Measurements from ENCODE around the gene CCDC87. TPM values are rescaled to one million over a fixed set of nuclear protein-coding genes. Genes with fewer than 3 reads are reported as not detected.

The CCDC87 gene
- total and polyA plus RNA-seq, 2 experiments from 2014 or later = 0.11 to 0.40 TPM

DNA sequence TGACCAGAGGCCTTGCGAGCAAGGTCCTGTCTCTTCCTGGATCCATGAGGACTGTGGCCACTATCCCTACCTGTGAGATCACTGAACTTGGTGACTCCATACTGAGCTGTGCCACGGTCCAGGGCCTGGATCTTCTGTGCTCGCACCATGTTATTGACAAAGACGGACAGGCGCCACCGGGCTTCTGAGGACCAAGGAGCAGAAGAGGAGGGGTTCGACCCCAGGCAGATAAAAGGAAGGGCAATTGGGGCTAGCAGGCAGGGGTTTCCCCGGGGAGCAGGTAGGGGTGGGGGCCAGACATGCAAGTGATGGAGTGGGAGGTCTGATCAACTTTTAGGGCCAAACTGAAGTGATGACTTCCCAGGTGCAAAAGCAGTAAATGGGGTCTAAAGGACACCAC, 26.6 kb downstream of the CCDC87 start:
- H3K9me3 ChIP-seq (ENCODE audit: low read depth) = no peaks in the 10 kb centered on the region
- no peak for DNase-seq
- no peak overlapping the region for H3K4me3 ChIP-seq
- no peaks in the 10 kb centered on the region for H4K20me1 ChIP-seq (ENCODE audit: insufficient read depth)
- no peak for TF ChIP-seq EZH2 (IDR thresholded peaks at IDR 0.05; ENCODE audit: insufficient read depth, poor library complexity, severe bottlenecking)
- TF ChIP-seq EZH2phosphoT487 (IDR thresholded peaks at IDR 0.05; ENCODE audit: insufficient read depth, low read depth) = no peak
- no peaks in the 10 kb centered on the region for H3K79me2 ChIP-seq (ENCODE audit: insufficient read depth)
- no peaks in the 10 kb centered on the region for H3F3A ChIP-seq (ENCODE audit: insufficient read depth)
- no peak overlapping the region for H2AFZ ChIP-seq
- in situ Hi-C loops (cut with MboI) = no loop called here
- no peaks in the 10 kb centered on the region for H3K36me3 ChIP-seq (ENCODE audit: low read depth)
- H3K9ac ChIP-seq = no peak overlapping the region
- no peaks in the 10 kb centered on the region for H3K9me2 ChIP-seq (ENCODE audit: insufficient read depth)
- WGBS, 2 experiments (ENCODE audit: low coverage in 1 of 2, low lambda C conversion rate in 2 of 2, missing lambda C conversion rate in 2 of 2) = 79 to 84% methylated on average over 7 to 8 of the region's 8 CpGs
- no peak overlapping the region for H3K4me2 ChIP-seq (ENCODE audit: unreplicated experiment)
- H3K27me3 ChIP-seq (replicated peaks; ENCODE audit: insufficient read depth) = no peaks in the 10 kb centered on the region
- H3K4me1 ChIP-seq (ENCODE audit: insufficient read depth) = no peaks in the 10 kb centered on the region
- no peak overlapping the region for H3K27ac ChIP-seq

GRCh38 chr11:66564984-66565383, 27.9 kb downstream of the CCDC87 start:
- Histone ChIP-seq H3K4me3 (no peak overlapping the region), H3K4me1 (ENCODE audit: insufficient read depth) (no peaks in the 10 kb centered on the region), H2AFZ (no peak overlapping the region), H3K27ac (no peak overlapping the region), H3K9ac (no peak overlapping the region), H3K36me3 (ENCODE audit: low read depth) (no peaks in the 10 kb centered on the region), H3K4me2 (ENCODE audit: unreplicated experiment) (no peak overlapping the region), H3F3A (ENCODE audit: insufficient read depth) (no peaks in the 10 kb centered on the region), H3K9me2 (ENCODE audit: insufficient read depth) (no peaks in the 10 kb centered on the region), H4K20me1 (ENCODE audit: insufficient read depth) (no peaks in the 10 kb centered on the region), H3K27me3 (replicated peaks; ENCODE audit: insufficient read depth) (no peaks in the 10 kb centered on the region), H3K9me3 (ENCODE audit: low read depth) (no peaks in the 10 kb centered on the region), H3K79me2 (ENCODE audit: insufficient read depth) (no peaks in the 10 kb centered on the region)
- DNase-seq = no peak
- in situ Hi-C loops (cut with MboI) = no loop called here
- 76 to 80% methylated on average over 5 of the region's 5 CpGs for whole genome bisulfite sequencing, 2 experiments (ENCODE audit: low coverage in 1 of 2, low lambda C conversion rate in 2 of 2, missing lambda C conversion rate in 2 of 2)
- TF ChIP-seq EZH2phosphoT487 (IDR thresholded peaks at IDR 0.05; ENCODE audit: insufficient read depth, low read depth) = no peak
- no peak for TF ChIP-seq EZH2 (IDR thresholded peaks at IDR 0.05; ENCODE audit: insufficient read depth, poor library complexity, severe bottlenecking)

- no peak overlapping the region for H3K9ac ChIP-seq
- H3K79me2 ChIP-seq (ENCODE audit: insufficient read depth) = no peaks in the 10 kb centered on the region
- H3K4me1 ChIP-seq (ENCODE audit: insufficient read depth) = no peaks in the 10 kb centered on the region
- no peak overlapping the region for H3K27ac ChIP-seq
- DNase-seq = no peak
- H3K9me3 ChIP-seq (ENCODE audit: low read depth) = no peaks in the 10 kb centered on the region
- no peaks in the 10 kb centered on the region for H3K9me2 ChIP-seq (ENCODE audit: insufficient read depth)
- WGBS, 2 experiments (ENCODE audit: low coverage in 1 of 2, low lambda C conversion rate in 2 of 2, missing lambda C conversion rate in 2 of 2) = 79 to 81% methylated on average over 14 of the region's 14 CpGs
- TF ChIP-seq EZH2phosphoT487 (IDR thresholded peaks at IDR 0.05; ENCODE audit: insufficient read depth, low read depth) = no peak
- no peak for TF ChIP-seq EZH2 (IDR thresholded peaks at IDR 0.05; ENCODE audit: insufficient read depth, poor library complexity, severe bottlenecking)
- no peaks in the 10 kb centered on the region for H4K20me1 ChIP-seq (ENCODE audit: insufficient read depth)
- H2AFZ ChIP-seq = no peak overlapping the region
- no peaks in the 10 kb centered on the region for H3K36me3 ChIP-seq (ENCODE audit: low read depth)
- no peak overlapping the region for H3K4me3 ChIP-seq
- in situ Hi-C loops (cut with MboI) = no loop called here
- H3K4me2 ChIP-seq (ENCODE audit: unreplicated experiment) = no peak overlapping the region
- H3F3A ChIP-seq (ENCODE audit: insufficient read depth) = no peaks in the 10 kb centered on the region
- H3K27me3 ChIP-seq (replicated peaks; ENCODE audit: insufficient read depth) = no peaks in the 10 kb centered on the region
These were observed 28.3 kb downstream of the CCDC87 start for GRCh38 chr11:66564538-66564937.

DNA sequence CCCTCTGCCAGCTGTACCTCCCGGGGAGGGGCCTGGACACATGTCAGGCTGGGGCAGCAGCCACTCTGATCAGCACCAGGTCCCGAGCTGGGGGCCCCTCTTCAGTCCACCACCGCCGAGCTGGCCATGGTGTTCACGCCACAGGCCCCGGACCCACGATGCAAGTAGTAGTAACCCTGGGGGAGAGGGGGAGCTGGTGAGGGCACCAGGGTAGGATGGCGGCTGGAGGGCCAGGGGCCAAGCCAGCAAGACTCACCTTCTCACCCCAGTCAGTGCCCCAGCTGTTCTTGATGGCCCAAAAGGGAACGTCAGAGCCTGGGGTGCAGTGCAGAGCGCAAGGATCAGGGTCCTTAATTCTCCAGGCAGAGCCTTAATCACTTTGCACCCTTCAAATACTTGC, 29.0 kb downstream of the CCDC87 start:
- no peak for TF ChIP-seq EZH2phosphoT487 (IDR thresholded peaks at IDR 0.05; ENCODE audit: insufficient read depth, low read depth)
- TF ChIP-seq EZH2 (IDR thresholded peaks at IDR 0.05; ENCODE audit: insufficient read depth, poor library complexity, severe bottlenecking) = no peak
- Histone ChIP-seq H4K20me1 (ENCODE audit: insufficient read depth) (no peaks in the 10 kb centered on the region), H3K79me2 (ENCODE audit: insufficient read depth) (no peaks in the 10 kb centered on the region), H3K4me2 (ENCODE audit: unreplicated experiment) (no peak overlapping the region), H3K4me3 (no peak overlapping the region), H3K27me3 (replicated peaks; ENCODE audit: insufficient read depth) (peaks cover 2% of the 10 kb centered on the region; the same call in 1 of the 2 replicates), H3K27ac (no peak overlapping the region), H3K9me2 (ENCODE audit: insufficient read depth) (no peaks in the 10 kb centered on the region), H3K9me3 (ENCODE audit: low read depth) (no peaks in the 10 kb centered on the region), H3F3A (ENCODE audit: insufficient read depth) (no peaks in the 10 kb centered on the region), H2AFZ (no peak overlapping the region), H3K36me3 (ENCODE audit: low read depth) (no peaks in the 10 kb centered on the region), H3K4me1 (ENCODE audit: insufficient read depth) (no peaks in the 10 kb centered on the region), H3K9ac (no peak overlapping the region)
- in situ Hi-C loops (cut with MboI) = no loop called here
- DNase-seq = no peak
- 75 to 79% methylated on average over 9 of the region's 10 CpGs for WGBS, 2 experiments (ENCODE audit: low coverage in 1 of 2, low lambda C conversion rate in 2 of 2, missing lambda C conversion rate in 2 of 2)
